H54 (cell line): ENCODE results near the gene TJAP1.
A peak's percentile ranks its signal among the peaks of the same experiment; 100 is the strongest.

Experiments used
- DNase-seq: peaks from one replicate; pipeline ENCODE4 v3.0.0; 2011; ENCODE audit warnings: low spot score, mixed read lengths; ENCODE audit not compliant: insufficient read length
- FAIRE-seq: peaks from 3 replicates; lab custom pipeline; 2011; peaks lifted over from hg19 to GRCh38; lab: Jason Lieb, UNC
- POLR2A ChIP-seq: IDR thresholded peaks from 2 replicates; pipeline ENCODE4 v1.6.1; 2011; ENCODE audit warnings: low read depth, mild to moderate bottlenecking, low read length

TJAP1 gene

DNA sequence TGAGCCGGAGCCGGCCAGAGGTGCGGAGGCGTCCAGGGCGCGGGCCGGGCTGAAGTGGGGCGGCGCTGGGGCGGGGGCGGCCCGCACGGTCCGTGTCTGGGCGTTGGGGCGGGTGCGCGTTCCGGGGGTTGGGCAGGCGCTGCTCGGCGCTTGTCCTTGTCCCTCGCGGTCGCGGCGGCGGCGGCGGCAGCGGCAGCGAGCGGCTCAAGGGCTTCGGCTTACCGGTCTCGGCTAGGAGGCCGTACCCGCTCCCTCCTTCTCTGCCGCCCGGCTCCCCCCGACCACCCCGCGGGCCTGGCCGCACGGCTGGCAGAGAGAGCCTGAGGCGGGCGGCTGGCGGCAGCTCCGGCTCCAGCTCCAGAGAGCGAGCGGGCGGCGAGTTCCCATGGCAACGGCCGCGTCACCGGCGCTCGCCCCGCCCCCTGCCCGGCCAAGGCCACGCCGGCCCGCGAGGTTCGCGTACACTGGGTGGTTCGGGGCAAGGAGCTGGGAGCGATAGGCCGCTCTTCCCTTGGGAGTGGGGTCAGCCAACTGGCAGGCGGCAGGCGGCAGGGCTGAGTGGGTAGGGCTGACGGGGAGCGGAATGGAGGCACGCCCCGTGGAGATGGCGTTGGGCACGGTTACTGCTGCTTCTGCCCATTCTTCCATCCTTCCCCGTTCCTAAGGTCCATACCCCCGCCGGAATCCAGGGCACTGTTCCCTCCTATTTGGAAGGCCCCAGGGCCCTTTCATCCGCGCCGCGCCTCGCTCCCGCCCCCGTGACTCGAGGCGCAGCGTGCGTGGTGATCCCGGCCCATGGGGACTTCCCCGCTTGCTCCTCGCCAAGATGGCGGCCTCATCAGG, 32.8 kb downstream of the TJAP1 start, which contains the start of gene LRRC73:
Gene LRRC73 (minus strand): TSS at position 363 of the 843 bp plus-strand sequence. CDS start 561 bp downstream, outside the sequence.
- peak; percentile 20 for TF ChIP-seq POLR2A
- no peak for FAIRE-seq
- DNase-seq, result peak; percentile 86

DNA sequence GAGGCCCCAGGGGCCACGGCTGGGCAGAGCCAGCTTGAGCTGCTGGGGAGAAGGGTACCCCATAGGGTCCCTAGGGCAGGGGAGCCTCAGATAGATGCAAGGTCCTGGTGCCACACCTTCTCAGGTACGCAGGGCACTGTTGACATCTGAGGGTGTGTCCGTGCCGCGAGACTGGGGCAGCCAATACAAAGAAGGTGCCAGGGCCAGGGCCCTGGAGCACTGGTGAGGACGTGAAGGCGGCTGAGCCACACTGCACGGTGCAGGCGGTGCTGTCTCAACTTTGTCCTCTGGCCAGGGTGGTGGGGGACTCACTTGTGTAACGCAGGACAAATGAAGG, 33.4 kb downstream of the TJAP1 start:
- DNase-seq (no peak), FAIRE-seq (no peak)
- no peak for TF ChIP-seq POLR2A

DNA sequence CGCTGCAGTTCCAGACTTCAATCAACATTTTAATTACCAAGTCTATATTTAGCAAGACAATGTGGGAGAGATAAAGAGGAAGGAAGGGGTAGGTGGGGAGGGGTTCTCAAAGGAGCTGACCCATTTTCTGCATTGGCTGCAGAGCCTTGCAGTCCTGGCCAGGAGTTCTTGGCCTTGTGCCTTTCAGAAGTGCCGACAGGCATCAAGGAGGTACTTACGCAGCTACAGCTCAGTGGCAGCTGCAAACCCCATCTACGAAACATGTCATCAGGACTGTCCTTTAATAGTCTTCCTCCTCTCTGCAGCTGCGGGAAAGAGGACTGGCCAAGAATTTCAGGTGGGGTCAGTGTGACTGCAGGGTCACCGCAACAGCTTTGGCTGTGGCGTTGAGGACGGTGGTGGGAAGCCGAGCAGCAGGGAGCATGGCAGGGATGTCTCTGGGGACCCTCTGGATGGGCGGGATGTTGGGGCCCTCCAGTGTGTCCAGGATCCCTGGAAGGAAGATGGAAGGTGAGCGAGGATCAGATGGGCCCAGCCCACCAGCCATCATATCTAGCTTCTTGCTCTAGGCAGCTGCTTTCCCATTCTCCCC, 34.5 kb downstream of the TJAP1 start:
- no peak for FAIRE-seq
- no peak for DNase-seq
- TF ChIP-seq POLR2A, result no peak

DNA sequence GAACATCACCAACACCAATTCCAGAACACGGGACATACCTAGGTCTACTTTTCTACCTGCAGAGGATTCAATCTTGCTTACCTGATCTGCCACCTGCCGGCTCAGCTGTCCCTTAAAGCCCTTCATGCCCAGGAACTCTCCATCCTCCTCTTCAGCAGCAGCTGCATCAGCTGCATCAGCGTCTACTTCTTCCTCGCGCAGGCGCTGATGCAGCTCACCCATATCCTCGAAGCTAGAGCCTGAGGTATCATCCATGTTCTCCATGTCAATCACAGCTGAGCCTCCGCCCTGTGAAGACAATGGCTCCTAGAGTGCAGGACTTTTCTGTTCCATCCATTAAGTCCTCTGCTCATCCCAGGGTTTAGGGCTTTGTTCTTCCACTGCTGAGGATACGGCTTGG, 38.4 kb downstream of the TJAP1 start:
- no peak for FAIRE-seq
- TF ChIP-seq POLR2A, result no peak
- DNase-seq, result no peak

DNA sequence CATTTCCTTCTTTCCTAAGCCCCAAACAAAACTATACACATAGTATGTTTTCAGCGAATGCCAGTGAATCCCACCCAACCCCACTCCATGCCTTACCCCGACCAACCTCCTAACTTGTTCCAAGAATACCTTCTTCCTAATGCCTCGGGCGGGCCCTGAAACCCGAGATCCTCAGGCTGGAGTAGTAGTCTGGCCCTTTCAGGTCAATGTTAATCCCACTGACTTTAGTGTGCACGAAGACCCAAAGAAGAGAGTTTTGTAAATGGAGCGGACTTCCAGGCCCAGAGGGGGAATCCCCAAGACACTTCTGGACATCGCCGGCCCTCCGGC, 39.0 kb downstream of the TJAP1 start:
- no peak for TF ChIP-seq POLR2A
- DNase-seq, result no peak
- FAIRE-seq, result no peak

DNA sequence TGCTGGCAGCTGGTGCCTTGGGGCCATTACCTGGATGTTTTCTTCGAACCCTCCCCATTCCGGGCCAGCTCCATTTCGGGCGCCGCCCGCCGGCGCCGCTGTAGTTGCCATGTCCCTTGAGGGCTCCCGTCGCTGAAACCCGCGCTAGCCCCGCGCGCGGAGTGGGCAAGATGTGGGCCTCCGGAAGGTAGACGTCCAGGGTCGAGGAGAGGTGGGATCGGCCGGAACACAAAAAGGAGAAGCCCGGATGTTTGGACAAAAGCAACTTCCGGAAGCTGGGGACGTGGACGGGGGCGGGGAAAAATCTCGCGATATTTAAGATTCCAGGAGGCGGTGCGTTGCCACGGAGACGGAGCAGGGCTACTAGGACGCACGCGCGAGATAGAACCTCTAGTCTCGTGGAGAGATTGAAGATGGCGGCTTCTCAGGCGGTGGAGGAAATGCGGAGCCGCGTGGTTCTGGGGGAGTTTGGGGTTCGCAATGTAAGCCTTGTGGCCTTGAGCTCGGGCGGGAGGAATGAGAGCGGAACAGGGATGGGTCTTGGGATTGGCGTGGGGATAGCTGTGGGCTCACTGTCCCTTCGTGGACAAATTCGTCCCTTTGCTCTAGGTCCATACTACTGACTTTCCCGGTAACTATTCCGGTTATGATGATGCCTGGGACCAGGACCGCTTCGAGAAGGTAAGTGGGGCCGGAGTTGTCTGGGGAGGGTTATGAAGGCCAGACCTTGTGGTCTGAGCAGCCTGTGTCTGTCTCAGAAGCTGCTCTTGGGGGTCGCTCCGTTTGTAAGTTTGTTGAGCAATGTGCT, 39.5 kb downstream of the TJAP1 start, which contains the start of the genes POLR1C and YIPF3:
Gene POLR1C (plus strand): TSS at position 393 of the 808 bp plus-strand sequence. CDS start 21 bp downstream, at position 414.
Gene YIPF3 (minus strand): TSS at position 230 of the 808 bp plus-strand sequence. CDS start 119 bp downstream, at position 111.
- FAIRE-seq (peak; percentile 52), DNase-seq (peak; percentile 99)
- TF ChIP-seq POLR2A, result peak; percentile 91

DNA sequence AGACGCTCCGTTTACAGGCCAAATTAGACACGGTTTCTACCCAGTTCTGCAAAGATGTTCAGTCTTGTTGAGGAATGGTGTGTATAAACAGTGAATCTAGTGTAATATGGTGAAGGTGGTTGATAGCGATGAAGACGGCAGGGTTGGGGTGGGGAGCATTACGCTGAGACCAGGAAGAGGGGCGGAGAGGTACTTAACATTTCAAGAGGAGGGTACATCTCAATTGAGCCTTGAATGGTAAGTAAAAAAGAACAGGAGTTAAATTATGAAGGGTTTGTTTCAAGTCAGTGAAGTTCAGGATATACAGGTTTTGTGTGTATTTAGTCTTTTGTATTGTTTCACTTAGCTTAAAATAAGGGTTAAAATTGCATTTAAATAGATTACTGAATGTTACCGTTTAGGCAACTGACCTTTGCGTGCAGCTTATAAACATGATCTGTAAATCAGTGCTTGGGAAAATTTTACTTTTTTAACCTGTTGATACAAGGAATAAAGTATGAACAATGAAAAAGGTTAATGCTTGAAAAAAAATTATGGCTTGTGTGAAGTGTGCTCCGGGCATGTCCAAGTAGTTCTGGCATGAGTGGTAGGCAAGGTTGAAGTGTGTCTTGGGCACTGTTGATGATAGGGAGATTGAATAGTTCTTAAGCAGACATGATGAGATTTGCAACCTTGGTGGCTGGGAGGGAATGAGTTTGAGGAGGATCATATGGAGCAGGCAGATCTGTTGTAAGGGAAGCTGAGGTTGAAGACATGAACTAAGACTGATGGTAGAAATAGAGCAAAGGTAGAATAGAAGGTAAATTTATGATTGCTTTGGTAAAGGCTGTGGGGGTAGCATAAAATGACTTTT, 40.4 kb downstream of the TJAP1 start:
- FAIRE-seq, result no peak
- no peak for TF ChIP-seq POLR2A
- no peak for DNase-seq

DNA sequence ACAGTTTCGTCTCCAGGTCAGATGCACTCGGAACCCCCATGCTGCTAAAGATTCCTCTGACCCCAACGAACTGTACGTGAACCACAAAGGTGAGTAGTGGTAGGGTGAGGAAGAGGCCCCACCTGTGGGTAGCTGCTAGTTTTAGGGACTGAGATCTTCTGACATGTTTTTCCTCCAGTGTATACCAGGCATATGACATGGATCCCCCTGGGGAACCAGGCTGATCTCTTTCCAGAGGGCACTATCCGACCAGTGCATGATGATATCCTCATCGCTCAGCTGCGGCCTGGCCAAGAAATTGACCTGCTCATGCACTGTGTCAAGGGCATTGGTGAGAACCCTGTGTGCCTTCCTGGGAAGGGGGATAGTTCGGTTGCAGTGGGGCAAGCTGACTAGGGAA, 42.7 kb downstream of the TJAP1 start:
- TF ChIP-seq POLR2A, result no peak
- FAIRE-seq, result no peak
- no peak for DNase-seq

DNA sequence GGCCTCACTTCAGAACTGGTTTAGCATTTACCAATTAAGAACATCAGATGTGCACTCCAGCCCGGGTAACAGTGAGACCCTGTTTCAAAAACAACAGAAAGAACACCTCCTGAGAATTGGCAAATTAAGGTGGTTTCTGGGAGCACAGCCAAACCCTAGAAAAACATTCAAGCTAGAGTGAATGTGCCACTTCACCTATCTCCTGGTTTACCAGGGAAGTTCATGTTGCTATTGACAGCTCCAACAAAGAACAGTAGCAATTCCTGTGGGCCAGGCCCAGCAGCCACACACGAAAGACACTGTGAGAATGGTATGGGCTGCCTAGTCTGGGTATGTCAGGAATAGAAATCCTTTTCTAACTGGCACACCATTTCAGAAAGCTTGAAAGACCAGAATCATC, 44.5 kb downstream of the TJAP1 start:
- no peak for TF ChIP-seq POLR2A
- DNase-seq (no peak), FAIRE-seq (no peak)

DNA sequence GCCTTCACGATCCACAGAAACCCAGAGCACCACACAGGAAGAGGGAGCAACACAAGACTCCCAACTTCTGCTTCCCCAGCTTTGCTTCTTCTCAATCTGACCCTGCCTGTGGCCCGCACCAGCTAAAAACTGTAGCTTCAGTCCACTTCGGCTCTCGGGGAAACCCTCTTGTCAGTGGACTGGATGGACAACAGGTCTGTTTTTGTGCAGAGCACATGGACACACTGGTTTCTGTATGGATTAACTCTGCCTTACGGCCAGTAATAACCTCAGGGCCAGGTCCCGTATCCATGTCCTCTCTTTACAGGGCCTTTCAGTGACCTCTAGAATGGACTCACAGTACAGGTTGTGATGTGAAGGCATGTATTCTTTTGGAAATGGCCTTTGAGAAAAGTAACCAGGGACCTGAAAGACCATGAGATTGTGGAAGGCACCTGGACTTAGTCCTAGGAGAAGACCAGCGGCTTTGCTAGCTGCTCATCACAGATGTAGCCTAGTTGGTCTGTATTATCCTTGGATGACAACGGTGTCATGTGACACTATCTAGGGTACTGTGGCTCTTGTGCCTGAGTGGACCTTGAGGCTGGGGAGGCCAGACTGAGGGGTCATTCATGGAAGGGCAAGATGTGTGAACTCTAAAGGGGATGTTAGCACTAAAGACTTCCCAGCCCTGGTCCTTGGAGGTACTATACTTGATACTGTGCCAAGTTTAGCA, 45.3 kb downstream of the TJAP1 start:
- no peak for FAIRE-seq
- TF ChIP-seq POLR2A, result no peak
- no peak for DNase-seq

DNA sequence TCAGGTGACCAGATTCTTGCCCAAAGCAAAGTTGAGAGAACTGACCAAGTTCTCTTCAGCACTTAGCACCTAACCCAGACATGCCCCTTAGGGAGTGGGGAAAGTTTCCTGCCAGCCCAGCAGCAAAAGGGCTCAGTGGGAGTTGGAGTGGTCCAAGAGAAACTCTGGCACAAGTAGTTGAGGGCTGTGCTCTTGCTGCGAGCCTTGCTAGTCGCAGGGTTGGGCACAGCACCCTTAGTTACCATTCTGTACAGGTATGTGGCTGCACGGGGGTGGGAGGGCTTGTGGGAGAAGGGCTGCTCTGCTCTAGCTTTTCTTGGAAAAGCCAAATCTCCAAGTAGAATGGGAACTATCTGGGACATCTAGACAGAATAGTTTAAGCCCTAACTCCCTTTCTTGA, 45.9 kb downstream of the TJAP1 start:
- FAIRE-seq (no peak), DNase-seq (no peak)
- no peak for TF ChIP-seq POLR2A

DNA sequence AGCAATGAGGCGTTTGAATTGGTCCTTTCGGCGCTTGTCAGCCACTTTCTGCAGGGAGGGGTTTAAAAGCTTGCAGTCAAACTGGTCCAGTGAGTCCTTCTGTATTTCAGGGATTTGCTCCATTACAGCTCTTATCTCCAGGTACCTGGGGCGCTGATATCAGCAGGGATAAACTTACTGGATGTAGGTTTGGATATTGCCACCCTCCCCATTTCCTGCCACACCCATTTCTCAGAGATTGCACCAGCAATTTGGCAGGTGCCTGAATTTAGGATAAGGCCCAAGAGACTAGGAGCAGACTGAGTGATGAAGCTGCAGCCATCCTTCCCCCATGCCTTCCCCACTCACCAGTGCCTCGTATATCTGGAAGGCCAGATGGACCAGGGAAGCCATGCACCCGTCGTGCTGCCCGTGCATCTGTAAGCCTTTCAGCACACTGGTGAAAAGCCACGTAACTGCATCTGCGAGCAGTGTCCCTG, 47.2 kb downstream of the TJAP1 start:
- DNase-seq (no peak), FAIRE-seq (no peak)
- TF ChIP-seq POLR2A, result no peak
